HG03457 (cell line): ENCODE results near the gene CNTLN.
"Not testable (repeated sequence)": the region's sequence is repeated elsewhere in the genome, so short reads cannot be mapped to it uniquely, and the experiment has no call there.

Source experiments
- ATAC-seq: cut with Tn5 transposase; IDR thresholded peaks from one replicate; pipeline ENCODE4 v1.9.1; 2021; ENCODE audit warnings: moderate number of reproducible peaks; ENCODE audit not compliant: unreplicated experiment

Gene CNTLN

DNA sequence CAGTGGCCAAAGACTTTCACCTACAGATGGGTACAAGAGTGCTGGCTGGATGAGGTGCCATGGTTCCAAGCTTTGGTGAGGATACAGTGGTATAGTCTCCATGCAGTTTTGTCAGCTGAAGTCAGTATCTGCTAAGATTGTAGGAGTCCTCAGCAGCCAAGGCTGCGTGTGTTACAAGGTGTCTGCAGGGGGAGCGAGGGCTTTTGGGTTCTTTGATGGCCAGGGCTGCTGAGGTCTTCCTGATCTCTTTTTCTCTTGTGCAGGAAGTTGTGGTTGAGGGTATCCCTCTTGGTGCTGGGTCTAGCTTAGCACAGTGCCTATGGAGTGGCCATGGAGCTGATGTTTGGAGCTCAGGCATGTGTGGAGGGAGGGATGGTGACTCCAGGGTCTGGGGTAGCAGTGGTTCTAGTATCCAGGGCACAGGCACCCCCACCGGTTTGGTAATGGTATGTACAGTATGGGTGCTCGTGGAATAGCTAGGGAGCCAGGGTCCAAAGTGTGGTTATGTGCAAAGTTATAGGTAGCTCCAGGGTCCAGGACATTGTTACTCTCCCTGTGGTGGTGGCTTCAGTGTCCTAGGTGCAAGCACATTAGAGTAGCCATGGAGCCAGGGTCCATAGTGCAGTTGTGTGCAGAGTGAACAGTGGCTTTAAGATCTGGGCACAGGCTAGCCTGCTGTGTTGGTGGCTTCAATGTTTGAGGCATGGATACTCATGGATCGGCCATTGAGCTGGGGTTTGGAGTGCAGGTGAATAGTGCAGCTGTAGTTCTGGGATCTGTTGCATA is 36.7 kb downstream of the CNTLN start:
- no peak for ATAC-seq

DNA sequence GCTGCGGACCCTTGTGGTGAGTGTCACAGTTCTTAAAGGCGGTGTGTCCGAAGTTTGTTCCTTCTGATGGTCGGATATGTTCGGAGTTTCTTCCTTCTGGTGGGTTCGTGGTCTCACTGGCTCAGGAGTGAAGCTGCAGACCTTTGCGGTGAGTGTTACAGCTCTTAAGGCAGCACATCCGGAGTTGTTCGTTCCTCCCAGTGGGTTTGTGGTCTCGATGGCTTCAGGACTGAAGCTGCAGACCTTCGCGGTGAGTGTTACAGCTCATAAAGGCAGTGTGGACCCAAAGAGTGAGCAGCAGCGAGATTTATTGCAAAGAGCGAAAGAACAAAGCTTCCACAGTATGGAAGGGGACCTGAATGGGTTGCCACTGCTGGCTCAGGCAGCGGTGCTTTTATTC is 42.7 kb downstream of the CNTLN start:
- not testable (repeated sequence) for ATAC-seq

DNA sequence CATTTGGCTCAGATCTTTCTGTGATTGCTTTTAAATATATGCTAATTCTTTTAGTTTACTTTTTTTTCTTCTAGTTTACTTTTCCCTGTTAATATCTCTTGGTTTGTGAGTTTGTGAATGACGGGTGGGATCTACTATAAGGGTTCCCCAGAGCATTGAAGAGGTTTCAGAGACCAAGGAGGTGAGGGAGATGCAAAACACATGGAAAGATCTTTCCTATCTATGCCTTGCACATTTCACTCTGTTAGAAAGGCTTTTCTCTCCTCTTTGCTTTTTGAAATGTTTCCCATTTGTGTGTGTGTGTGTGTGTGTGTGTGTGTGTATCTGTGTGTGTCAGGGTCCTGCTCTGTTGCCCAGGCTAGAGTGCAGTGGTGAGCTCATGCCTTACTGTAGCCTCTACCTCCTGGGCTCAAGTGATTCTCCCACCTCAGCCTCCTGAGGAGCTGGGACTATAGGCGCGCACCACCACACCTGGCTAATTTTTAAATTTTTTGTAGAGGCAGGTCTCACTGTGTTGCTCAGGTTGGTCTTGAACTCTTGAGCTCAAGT is 50.7 kb downstream of the CNTLN start:
- ATAC-seq, result no peak

DNA sequence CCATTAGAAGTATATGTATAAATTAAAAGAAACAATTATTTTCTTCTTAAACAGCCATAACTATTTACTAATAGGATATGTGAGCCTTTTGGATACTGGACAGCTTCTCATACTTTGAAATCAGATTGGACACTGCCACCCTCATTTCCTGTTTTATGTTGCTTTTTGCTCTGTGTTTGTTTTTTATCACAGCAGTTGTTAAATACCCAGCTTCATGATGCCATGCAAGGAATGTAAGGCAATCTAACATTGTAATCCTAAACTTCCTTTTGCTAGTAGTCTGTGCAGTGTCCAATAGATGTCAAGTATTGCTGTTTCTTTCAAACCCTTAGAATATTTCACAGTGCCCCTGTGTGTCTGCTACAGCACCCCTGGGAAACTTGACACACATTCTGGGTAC is 56.2 kb downstream of the CNTLN start:
- no peak for ATAC-seq

DNA sequence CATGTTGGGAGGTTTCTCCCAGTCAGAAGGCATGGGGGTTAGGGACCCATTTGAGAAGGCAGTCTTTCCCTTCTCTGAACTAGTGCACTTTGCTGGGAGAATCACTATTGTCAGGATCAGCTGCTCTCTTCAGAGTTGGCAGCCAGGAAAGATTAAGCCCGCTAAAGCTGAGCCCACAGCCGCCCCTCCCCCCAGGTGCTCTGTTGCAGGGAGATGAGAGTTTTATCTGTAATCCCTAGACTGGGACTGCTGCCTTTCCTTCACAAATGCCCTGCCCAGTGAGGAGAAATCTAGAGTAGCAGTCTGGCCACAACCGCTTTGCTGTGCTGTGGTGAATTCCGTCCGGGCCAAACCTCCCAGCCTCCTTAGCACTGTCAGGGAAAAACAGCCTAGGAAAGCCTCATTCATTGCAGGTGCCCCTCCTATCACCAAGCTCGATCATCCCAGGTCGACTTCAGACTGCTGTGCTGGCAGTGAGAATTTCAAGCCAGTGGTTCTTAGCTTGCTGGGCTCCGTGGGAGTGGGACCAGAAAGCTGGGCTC is 69.8 kb downstream of the CNTLN start:
- ATAC-seq, result no peak

DNA sequence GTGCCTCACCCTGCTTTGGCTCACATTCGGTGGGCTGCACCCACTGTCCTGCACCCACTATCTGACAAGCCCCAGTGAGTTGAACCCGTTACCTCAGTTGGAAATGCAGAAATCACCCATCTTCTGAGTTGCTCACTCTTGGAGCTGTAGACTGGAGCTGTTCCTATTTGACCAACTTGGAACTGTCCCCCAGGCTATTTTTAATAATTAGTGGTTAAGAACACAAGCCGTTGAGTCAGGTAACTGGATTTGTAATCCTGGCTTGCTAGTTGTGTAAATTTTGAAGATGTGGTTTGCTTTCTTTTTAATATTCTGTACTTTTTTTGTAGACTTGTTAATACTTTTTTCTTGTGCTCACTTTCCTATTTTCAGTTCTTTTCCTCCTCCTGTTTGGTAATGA is 81.2 kb downstream of the CNTLN start:
- ATAC-seq, result no peak

DNA sequence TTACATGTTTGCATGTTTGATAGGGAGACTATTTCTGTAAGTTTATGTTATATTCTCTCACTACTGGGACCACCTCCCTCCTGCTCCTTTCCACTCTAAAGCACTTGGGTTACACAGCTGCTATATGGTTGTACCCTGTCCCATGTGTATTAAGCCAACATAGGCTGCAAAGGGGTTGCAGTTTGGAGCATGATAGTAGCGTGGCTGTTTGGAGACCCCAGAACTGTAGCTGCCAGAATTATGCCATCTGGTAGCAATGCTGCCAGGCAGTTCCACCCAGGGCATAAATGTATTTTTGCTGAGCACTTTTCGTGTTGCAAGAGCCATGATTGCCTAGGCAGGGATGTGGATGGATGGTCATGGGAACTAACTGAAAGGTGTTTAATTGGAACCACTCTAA is 81.8 kb downstream of the CNTLN start:
- no peak for ATAC-seq

DNA sequence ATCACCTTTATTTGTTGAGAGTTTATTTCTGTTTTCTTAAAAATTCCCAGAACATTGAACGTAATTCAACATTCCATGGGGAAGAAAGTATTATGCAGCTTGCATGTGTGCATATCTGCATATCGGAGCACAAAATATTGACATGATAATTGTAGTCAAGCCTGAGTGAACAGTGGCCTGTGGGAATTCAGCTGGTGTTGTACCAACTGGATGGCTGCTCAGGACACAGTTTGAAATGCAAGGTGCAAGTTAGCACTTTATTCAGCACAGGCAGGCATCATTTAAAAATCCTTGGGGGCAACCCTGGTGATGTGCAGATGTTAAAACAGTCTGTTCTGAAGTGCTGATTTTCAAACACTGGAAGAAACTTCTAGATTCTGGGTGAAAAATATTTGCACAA is 82.4 kb downstream of the CNTLN start:
- no peak for ATAC-seq

DNA sequence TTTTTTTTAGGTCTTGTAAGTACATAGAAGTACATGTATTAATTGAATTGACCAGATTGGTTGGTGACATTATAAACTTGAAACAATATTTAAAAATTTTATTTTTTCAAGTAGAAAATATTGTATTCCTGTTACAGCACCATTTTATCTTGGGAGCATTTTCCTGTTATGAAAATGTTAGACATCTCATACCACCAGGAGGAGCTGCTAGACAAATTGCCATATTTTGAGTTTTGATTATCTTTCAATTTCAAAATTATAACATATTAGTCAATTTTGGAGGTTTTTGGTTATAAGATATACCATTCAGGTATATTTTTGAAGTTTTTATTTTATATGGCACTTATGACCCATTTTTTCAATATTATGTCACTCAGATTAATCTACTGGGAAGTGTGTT is 84.4 kb downstream of the CNTLN start:
- no peak for ATAC-seq

DNA sequence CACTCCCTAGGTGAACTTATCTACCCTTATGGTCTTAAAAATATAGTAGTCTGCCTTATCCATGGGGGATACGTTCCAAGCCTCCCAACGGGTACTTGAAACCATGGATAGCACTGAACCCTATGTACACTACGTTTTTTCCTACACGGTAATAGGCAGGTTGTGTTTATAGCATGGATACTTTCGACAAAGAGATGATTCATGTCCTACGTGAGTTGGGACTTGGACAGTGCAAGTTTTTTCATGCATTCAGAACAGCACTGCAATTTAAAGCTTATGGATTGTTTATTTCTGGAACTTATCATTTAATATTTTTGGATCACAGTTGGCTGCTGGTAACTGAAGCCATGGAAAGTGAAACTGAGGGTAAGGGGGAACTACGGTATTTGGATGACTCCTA is 88.1 kb downstream of the CNTLN start:
- ATAC-seq, result no peak

DNA sequence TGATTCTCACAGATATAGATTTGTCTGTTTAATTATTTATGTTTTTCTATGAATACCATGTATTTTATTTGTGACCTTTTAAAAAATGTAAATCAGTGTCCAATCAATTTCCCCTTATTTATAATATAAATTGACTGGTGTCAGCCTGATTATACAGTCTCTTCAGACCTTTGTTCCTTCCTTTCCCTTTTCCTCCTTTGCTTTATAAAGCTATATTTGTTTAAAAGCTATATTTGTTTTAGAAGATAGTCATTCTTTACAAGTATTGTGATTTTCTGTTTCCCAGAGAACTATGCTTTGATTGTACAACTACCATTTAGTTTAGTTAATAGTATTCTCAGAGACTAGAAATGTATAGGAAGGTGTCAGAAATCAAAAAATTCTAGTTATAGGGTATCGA is 90.6 kb downstream of the CNTLN start:
- no peak for ATAC-seq

DNA sequence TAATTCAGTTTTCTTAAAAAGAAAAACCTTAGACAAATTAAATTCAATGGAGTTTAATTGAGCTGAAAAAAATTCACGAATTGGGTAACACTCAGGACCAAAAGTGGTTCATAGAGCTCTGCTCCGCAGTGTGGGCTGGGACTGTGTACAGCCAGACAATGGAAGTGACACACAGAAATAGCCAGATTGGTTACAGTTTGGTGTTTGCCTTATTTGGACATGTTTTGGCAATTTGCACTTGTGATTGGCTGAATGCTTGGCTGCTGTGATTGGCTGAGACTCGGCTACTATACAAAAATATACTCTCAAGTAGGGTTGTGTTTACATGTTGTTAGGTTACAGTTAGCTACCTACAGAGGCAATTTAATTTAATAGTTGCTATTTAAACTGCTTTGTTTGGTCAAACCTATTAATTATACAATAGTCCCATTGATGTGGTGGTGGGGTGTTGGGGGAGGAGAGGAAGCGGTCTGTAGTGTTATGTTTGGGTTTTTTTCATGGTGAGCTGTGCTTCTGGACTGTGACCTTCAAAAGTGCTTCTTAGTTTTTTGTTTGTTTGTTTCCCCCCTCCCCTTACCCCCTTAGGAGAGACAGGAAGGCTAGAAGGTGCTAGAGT is 95.2 kb downstream of the CNTLN start:
- no peak for ATAC-seq

DNA sequence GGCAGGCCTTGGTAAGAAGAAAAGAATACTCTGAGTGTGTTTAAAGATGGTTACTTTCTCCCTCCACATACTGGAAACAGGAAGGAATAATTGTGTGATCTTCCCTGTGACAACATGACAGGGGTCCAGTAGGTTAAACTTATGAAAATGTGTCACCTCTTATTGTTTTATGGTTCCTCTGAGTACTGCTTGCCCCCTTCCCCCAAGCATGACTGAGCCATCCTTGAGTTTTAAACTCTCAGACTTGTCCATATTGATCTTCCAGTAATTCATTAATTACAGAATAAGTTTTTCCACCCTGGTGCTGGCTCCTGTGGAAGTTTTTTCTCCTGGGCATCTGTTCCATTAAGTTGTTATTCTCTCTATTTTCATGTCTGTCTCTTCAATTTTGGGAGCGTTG is 95.8 kb downstream of the CNTLN start:
- no peak for ATAC-seq

DNA sequence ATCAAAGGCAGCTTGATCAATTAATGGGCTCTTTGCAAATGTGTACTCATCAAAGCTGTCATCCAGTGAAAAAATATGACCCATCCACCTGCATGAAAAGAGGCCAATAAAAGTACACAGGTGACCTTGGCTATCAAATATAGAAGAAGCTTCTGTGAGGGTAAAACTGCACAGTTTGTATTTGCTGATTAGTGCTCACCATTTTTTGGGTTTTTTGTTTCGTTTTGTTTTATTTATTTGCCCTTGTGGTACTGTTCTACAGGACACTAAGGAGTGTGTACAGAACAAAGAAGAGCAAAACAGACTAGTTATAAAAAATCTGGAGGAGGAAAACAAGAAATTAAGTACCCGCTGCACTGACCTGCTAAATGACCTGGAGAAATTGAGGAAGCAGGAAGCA is 101.3 kb downstream of the CNTLN start:
- no peak for ATAC-seq

DNA sequence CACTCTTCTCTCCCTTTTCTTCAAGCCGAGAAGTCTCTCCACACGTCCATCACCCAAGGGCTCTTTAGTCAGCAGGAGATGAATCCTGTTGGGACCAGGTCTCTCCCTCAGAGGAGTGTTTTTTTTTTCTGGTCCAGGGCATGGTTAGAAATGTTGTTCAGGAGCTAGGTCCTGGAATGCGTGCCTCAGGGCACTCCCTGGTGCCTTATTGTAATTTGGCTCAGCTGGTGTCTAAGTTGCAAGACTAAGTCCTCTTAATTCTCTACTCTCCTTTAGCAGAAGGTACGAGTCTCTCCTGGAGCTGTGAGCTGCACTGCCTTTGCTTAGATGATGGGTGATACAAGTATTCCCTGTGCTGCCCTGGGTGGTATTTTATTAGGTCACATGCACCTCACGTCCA is 111.9 kb downstream of the CNTLN start:
- no peak for ATAC-seq

DNA sequence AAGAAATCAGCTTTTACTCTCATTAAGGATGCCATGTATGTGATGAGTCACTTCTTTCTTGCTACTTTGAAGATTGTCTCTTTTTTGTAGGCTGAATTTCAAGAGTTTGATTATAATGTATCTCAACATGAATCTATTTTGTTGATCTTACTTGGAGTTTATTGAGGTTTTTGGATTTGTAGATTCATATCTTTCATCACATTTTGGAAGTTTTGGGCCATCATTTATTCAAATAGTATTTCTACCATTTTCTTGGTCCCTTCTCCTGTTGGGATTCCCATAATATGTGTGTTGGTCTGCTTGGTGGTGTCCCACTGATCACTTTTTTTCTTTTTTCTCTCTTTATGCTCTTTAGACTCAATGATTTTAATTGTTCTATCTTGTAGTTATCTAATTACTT is 116.3 kb downstream of the CNTLN start:
- ATAC-seq, result no peak

DNA sequence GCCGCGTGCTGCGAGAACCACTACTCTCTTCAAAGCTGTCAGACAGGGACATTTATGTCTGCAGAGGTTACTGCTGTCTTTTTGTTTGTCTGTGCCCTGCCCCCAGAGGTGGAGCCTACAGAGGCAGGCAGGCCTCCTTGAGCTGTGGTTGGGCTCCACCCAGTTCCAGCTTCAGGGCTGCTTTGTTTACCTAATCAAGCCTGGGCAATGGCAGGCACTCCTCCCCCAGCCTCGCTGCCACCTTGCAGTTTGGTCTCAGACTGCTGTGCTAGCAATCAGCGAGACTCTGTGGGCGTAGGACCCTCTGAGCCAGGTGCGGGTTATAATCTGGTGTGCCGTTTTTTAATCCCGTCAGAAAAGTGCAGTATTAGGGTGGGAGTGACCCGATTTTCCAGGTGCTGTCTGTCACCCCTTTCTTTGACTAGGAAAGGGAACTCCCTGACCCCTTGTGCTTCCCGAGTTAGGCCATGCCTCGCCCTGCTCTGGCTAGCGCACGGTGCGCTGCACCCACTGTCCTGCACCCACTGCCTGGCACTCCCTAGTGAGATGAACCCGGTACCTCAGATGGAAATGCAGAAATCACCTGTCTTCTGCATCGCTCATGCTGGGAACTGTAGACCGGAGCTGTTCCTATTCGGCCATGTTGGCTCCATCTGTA is 133.8 kb downstream of the CNTLN start:
- not testable (repeated sequence) for ATAC-seq

DNA sequence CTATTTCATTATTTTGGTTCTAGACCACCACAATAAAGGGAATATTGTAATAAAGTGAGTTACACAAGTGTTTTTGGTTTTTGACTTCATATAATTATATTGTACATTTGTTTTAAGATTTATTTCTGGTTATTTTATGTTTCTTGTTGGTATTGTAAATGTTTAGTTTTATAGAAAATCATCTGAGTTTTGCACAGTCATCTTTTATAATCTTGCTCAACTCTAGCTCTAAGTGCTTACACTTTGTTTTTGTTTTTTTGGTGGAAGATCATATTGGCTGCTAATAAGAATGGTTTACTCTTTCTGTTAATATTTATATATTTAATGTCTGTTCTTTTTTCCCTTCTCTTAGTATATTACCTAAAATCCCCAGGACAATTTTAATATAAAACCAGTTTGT is 135.0 kb downstream of the CNTLN start:
- no peak for ATAC-seq

DNA sequence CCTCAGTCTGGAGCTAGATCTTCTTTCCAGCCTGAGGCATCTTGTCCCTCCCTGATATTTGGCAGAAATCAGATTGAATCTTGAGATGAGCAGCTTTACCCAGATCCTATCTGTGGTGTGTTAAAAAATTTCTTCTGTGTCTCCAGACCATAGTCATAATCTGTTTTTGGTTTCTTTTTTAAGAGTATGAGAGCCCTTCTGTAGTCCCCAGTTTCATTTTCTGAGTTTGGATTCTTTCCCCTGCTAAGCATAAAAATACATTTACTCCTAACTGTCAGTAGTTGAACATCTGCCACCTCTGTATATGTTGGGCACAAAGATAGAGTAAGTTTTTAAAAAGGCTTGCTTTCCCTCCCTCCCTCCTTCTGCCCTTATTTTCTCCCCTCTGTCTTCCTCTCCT is 137.7 kb downstream of the CNTLN start:
- no peak for ATAC-seq

DNA sequence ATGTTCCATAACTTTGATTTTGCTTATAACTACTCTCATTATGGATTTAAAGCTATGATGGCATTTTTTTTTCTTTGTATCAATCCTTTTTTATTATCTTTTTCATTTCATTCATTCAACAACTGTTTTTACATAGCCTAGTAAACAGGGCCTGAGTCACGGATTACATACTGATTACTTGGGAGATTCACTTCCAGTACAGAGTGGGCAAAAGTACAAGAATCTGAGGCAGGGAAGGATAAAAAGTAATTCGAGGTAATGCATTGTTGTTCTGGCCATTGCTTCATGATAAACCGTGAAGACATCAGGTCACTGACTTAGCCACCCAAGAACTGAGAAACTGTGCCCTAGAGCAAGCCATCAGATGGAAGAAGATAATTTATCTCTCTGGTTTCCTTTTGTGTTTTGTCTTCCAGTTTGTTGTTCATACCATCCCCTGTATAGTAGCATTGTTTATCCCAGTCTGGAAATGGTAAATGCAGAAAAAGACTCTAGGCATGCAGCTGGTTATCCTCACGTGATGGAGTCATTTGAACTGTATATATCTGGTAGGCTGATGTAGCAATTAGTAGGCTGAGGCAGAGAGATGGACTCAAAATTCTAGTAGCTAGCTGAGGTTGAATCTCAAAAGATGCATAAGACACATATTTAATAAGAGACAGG is 145.6 kb downstream of the CNTLN start:
- no peak for ATAC-seq

DNA sequence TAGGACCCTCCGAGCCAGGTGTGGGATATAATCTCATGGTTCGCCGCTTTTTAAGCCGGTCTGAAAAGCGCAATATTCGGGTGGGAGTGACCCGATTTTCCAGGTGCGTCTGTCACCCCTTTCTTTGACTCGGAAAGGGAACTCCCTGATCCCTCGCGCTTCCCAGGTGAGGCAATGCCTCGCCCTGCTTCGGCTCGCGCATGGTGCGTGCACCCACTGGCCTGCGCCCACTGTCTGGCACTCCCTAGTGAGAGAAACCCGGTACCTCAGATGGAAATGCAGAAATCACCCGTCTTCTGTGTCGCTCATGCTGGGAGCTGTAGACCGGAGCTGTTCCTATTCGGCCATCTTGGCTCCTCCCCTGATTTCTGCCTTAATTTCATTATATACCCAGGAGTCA is 155.8 kb downstream of the CNTLN start:
- not testable (repeated sequence) for ATAC-seq
